ENCODE results near the gene CCDC190. TPM values are rescaled to one million over a fixed set of nuclear protein-coding genes. Genes with fewer than 3 reads are reported as not detected.

The CCDC190 gene
- total and polyA plus RNA-seq, 2 of the 8 experiments (the other 6 are each of a cell fraction or from before 2014, with no cell fraction given) = not detected

DNA sequence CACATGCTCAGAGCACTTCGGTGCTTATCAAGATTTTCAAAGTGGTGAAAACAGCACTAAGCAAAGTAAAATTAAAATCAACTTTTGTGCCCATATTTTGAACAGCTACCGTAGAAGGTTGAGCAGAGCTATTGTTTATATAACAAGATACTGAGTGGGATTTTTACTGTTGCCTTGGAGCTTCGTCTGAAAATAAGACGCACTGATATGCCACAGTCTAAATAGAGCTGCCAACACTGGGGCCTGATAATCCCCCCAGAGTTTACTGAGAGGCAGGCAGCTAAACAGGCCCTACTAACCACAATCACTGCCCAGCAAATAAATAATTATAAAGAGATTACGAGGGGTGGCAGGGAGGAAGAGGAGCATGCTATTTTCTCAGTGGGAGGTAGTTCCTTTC lies 650 bp upstream of the CCDC190 start:
- Histone ChIP-seq H2BK5ac (ENCODE audit: low read depth, low read length) (no peak overlapping the region), H2BK120ac (replicated peaks; ENCODE audit: low read depth, low read length) (no peak overlapping the region), H3K79me2 (ENCODE audit: control insufficient read depth in 1 of 2, insufficient read depth in 2 of 2, low read length in 2 of 2) (no peaks in the 10 kb centered on the region), H3K79me1 (ENCODE audit: low read depth, low read length) (no peaks in the 10 kb centered on the region), H3K56ac (replicated peaks; ENCODE audit: insufficient read length, low read depth, low read length) (no peak overlapping the region), H3K9ac (replicated peaks in 1 of 4; ENCODE audit: extremely low read depth in 1 of 4, low read depth in 3 of 4, low read length in 3 of 4) (no peak overlapping the region), H2BK20ac (ENCODE audit: low read length) (no peak overlapping the region), H3K4ac (replicated peaks; ENCODE audit: insufficient read length, low read depth, low read length) (no peak overlapping the region), H3K4me3 (ENCODE audit: extremely low read depth in 1 of 4, insufficient read depth in 2 of 4, low read depth in 3 of 4, low read length in 4 of 4) (no peak overlapping the region), H3K23ac (ENCODE audit: insufficient read length) (no peak overlapping the region), H3K36me3 (ENCODE audit: control insufficient read depth in 2 of 4, insufficient read depth in 4 of 4, low read length in 3 of 4) (no peaks in the 10 kb centered on the region), H3K4me1 (replicated peaks in 1 of 4; ENCODE audit: control insufficient read depth in 3 of 4, insufficient read depth in 4 of 4, low read length in 3 of 4) (no peaks in the 10 kb centered on the region), H3K27ac (ENCODE audit: low read depth, low read length) (no peak overlapping the region), H2BK15ac (ENCODE audit: low read length) (no peak overlapping the region), H3K27me3 (replicated peaks in 1 of 4; ENCODE audit: control insufficient read depth in 3 of 4, extremely low read depth in 1 of 4, insufficient read depth in 3 of 4, low read length in 3 of 4) (no peaks in the 10 kb centered on the region), H4K91ac (replicated peaks; ENCODE audit: insufficient read length, low read length) (no peak overlapping the region), H3K23me2 (ENCODE audit: low read depth, low read length) (no peaks in the 10 kb centered on the region), H3K14ac (ENCODE audit: insufficient read length) (no peak overlapping the region), H4K5ac (ENCODE audit: insufficient read length, low read depth, low read length) (no peak overlapping the region), H3K18ac (ENCODE audit: extremely low read depth, low read length) (no peak overlapping the region), H2BK12ac (ENCODE audit: low read depth, low read length) (no peak overlapping the region), H3K9me3 (ENCODE audit: insufficient read depth in 2 of 2, low read depth in 1 of 2, low read length in 1 of 2) (no peaks in the 10 kb centered on the region), H2AFZ (ENCODE audit: low read length) (peak overlapping the region; percentile 61; the same call in 1 of the 2 replicates), H3K4me2 (ENCODE audit: insufficient read depth in 1 of 2, low read depth in 2 of 2, low read length in 2 of 2) (no peak overlapping the region), H4K20me1 (replicated peaks in 1 of 2; ENCODE audit: control insufficient read depth in 1 of 2, insufficient read depth in 2 of 2, low read length in 2 of 2) (no peaks in the 10 kb centered on the region), H2AK5ac (ENCODE audit: low read depth, low read length) (no peak overlapping the region), H4K8ac (ENCODE audit: extremely low read depth, insufficient read depth, low read length) (no peak overlapping the region)
- DNase-seq (ENCODE audit: low read depth in 1 of 2, low spot score in 2 of 2) (no peak), FAIRE-seq (no peak)
- 93% methylated on average over 5 of the region's 5 CpGs; no CpG with 5 or more reads in 1 of the 2 experiments for WGBS, 2 experiments (ENCODE audit: extremely low coverage in 1 of 2, insufficient coverage in 1 of 2, insufficient read length in 1 of 2, insufficient replicate concordance in 2 of 2, low coverage in 1 of 2, low lambda C conversion rate in 2 of 2, missing lambda C conversion rate in 1 of 2)
- CTCF ChIA-PET (ENCODE audit: partially characterized antibody) = interaction anchor here (0.6 to 4.8 kb wide), 6 partner anchors 13 to 1872 kb away, joined by 3 to 25 read pairs (median 7); partner anchors contain the start of gene RGS4
- POLR2A ChIA-PET (ENCODE audit: partially characterized antibody) = no interaction called here
- TF ChIP-seq NRF1 (IDR thresholded peaks at IDR 0.05; ENCODE audit: low read depth, low read length) = no peak
- no peak for TF ChIP-seq SAP30 (IDR thresholded peaks at IDR 0.05; ENCODE audit: insufficient read depth, insufficient replicate concordance, low read length)
- TF ChIP-seq POU5F1 (IDR thresholded peaks at IDR 0.05; ENCODE audit: low read depth, low read length) = no peak
- no peak for TF ChIP-seq SIRT6 (IDR thresholded peaks at IDR 0.05; ENCODE audit: low read length)
- no peak for TF ChIP-seq TAF1 (IDR thresholded peaks at IDR 0.05; ENCODE audit: low read depth, low read length)
- no peak for TF ChIP-seq POLR2A (IDR thresholded peaks at IDR 0.05; ENCODE audit: control extremely low read depth in 1 of 2, low read depth in 2 of 2, low read length in 2 of 2)
- TF ChIP-seq TCF12 (IDR thresholded peaks at IDR 0.05; ENCODE audit: low read depth, low read length) = no peak
- no peak for TF ChIP-seq RBBP5 (IDR thresholded peaks at IDR 0.05; ENCODE audit: borderline replicate concordance, low read depth, low read length)
- TF ChIP-seq CHD1 (IDR thresholded peaks at IDR 0.05; ENCODE audit: low read depth, low read length) = no peak
- TF ChIP-seq, protein P1, sequence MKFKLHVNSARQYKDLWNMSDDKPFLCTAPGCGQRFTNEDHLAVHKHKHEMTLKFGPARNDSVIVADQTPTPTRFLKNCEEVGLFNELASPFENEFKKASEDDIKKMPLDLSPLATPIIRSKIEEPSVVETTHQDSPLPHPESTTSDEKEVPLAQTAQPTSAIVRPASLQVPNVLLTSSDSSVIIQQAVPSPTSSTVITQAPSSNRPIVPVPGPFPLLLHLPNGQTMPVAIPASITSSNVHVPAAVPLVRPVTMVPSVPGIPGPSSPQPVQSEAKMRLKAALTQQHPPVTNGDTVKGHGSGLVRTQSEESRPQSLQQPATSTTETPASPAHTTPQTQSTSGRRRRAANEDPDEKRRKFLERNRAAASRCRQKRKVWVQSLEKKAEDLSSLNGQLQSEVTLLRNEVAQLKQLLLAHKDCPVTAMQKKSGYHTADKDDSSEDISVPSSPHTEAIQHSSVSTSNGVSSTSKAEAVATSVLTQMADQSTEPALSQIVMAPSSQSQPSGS (IDR thresholded peaks at IDR 0.05; ENCODE audit: low read length) = no peak
- no peak for TF ChIP-seq BCL11A (IDR thresholded peaks at IDR 0.05; ENCODE audit: low read depth in 2 of 2, low read length in 2 of 2)
- no peak for TF ChIP-seq SRF (IDR thresholded peaks at IDR 0.05; ENCODE audit: low read depth, low read length)
- no peak for TF ChIP-seq JUN (IDR thresholded peaks at IDR 0.05; ENCODE audit: low read depth, low read length)
- no peak for TF ChIP-seq CBX5 (IDR thresholded peaks at IDR 0.05; ENCODE audit: low read depth, low read length)
